Activated CD4-positive, alpha-beta T cell treated with anti-CD3 and anti-CD28 coated beads for 48 hours (primary cell): ENCODE measurements around the gene SLC35G6.
"Not testable (repeated sequence)": the region's sequence is repeated elsewhere in the genome, so short reads cannot be mapped to it uniquely, and the experiment has no call there.

ENCODE experiments used
- DNase-seq: peaks from one replicate; pipeline ENCODE4 v3.0.0-alpha.2; 2020

SLC35G6 gene

DNA sequence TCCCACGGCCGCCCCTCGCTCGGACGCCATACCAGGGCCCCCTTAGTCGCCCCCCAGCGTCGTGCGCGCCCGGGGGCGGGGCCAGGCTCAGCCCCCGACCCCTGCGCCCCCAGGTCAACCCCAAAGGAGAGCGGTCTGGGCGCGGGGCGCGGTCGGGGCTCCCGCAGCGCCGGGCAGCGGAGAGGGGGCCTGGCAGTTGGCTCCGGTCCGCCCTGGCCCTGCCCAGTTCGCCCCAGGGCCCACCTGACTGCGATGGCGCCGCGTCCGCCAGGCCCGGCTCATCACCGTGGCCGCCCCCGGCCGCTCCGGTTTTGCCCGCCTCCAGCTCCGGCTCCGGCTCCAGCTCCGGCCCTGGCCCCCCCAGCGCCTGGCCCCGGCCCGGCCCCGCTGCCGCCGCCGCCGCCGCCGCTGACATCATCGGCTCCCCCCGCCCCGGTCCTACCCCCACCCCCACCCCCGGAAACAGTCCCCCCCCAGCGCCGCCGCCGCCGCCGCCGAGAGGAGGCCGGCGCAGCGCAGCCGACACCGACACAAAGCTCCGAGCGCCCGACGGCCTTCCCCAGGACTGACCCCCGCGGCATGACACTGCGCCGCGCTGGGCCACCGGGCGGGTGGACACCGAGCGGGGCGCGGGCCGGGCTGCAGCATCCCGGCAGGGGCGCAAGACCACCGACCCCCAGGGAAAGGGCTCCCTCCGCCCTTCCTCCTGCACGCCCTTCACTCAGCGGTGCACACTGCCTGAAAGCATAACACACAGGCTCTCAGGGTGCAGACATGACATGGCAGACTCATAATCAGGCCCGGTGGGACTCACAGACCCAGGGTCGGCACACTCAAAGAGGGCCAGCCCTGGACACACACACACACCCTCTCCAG, 1.8 kb upstream of the SLC35G6 start, which contains the start of gene ZBTB4:
Gene ZBTB4, minus strand, starts transcription at position 419 of the 876 bp plus-strand sequence. CDS start 12,830 bp downstream, outside the sequence.
- DNase-seq: peak; percentile 59

DNA sequence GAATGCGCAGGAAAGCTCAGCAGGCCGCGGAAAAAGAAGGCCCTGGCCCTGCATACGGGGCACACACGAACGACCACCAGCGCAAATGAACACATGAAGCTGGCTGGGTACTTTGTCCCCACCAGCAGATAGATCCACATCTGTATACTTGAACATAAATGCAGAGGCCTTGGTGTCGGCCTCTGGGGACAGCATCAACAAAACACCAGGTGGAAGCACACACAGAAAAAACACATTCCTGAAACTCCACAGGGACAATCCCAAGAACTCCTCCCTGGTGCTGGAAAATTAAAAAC, 1.2 kb upstream of the SLC35G6 start:
- DNase-seq: no peak

DNA sequence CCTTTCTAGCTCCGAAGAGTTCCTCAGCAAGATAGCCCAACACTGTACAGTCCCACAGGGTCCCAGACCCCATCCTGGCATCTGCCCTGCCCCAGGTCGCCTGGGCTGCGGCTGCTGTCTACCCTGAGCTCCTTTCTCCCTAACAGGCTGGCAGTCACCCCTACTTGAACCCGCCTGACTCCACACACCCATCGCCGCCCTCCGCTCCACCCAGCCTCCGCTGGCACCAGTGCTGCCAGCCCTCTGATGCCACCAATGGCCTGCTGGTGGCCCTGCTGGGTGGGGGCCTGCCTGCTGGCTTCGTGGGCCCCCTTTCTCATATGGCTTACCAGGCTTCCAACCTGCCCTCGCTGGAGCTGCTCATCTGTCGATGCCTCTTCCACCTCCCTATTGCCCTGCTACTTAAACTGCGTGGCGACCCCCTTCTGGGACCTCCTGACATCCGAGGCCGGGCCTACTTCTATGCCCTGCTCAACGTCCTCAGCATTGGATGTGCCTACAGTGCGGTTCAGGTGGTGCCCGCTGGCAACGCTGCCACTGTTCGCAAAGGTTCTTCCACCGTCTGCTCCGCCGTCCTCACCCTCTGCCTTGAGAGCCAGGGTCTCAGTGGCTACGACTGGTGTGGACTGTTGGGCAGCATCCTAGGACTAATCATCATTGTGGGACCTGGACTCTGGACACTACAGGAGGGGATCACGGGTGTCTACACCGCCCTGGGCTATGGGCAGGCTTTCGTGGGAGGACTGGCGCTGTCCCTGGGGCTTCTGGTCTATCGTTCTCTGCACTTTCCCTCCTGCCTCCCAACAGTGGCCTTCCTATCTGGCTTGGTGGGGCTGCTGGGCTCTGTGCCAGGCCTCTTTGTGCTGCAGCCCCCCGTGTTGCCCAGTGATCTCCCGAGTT, 846 bp downstream of the SLC35G6 start:
- not testable (repeated sequence) for DNase-seq

DNA sequence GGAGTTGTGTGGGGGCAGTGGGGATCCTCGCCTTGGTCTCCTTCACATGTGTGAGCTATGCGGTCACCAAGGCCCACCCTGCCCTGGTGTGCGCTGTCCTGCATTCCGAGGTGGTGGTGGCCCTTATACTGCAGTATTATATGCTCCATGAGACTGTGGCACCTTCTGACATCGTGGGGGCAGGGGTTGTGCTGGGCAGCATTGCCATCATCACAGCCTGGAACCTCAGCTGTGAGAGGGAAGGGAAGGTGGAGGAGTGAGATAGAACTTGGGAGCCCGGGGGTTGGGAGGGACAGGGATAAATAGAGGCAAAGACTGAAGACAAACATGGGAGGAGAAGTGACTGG, 1.5 kb downstream of the SLC35G6 start:
- not testable (repeated sequence) for DNase-seq

DNA sequence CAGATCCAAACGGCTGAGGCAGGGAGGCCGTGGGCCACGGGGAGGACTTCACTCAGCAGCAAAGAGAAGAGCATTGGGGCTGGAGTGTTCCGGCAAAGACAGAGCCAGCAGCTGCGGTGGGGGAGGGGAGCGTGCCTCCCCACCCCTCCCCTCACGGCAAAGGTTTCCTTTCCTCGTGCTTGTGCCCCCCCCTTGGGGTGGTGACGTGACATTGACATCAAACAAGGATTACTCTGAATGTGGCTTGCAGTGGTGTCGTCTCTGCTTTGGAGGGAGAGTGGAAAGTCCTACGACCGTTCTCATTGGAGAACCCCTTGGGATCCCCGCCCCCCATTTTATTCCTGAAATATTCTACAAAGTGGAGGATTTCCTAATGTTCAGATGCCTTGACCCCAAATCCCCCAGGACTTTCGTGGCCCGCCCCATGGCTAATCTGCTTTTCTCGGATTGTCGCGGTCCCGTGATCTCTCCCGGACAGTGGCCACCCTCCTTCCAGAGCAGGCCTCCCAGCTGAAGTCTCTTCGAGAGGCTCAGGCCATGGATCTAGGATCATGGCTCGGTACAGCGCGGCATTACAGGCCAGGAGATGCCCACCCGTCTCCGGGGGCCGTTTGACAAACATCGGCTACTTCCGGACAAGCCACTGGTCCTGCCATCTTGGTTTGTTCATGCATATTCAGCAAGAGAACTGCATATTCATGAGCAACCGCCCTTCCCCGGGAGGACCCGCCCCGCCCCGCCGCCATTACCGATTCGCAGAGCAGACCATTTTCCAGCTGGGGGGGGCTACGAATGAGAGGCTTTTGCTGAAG, 2.2 kb downstream of the SLC35G6 start:
- peak; percentile 93 for DNase-seq

DNA sequence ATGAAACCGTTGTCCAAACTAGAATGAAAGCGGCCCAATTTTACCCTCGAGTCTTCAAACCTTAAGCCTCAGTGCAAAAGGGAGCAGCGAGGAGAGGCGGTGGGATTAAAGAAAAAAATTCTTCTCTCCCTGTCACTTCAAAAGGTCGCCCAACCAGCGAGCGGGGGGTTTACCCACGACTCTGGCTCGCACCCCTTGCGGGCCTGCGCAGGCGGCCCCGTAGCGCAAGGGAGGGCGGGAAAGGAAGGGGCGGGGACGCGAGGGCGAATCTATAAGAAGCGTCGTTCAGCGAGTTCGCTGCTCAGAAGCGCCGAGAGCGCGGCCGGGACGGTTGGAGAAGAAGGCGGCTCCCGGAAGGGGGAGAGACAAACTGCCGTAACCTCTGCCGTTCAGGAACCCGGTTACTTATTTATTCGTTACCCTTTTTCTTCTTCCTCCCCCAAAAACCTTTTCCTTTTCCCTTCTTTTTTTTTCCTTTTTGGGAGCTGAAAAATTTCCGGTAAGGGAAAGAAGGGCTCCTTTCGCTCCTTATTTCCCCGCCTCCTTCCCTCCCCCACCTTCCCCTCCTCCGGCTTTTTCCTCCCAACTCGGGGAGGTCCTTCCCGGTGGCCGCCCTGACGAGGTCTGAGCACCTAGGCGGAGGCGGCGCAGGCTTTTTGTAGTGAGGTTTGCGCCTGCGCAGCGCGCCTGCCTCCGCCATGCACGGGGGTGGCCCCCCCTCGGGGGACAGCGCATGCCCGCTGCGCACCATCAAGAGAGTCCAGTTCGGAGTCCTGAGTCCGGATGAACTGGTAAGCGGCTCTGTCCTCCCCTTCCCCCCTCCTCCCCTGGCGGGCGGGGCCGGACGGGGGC, 3.0 kb downstream of the SLC35G6 start, which contains the start of gene POLR2A:
Gene POLR2A, plus strand, starts transcription at position 300 of the 852 bp plus-strand sequence.
- peak; percentile 97 for DNase-seq

DNA sequence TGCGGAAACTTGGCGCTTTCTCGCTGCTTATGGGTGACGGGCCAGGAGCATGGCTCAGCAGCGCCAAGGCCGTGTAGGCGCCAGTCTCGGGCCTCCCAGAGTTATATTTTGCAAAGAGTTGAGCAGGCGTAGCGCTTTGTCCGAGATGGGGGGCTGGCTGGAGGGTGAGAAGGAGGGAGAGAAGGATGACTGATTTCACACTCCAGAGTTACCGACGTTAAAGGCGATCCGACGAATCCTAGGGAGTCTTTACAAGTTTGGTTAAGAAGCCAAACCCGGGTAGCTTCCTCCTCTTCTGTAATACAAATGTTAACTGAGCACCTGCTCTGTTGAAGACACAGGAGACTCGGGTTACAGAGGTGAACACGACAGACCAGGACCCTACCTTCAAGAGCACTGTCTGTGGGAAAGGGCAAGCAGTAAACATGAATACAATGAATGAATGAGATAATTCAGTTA, 3.7 kb downstream of the SLC35G6 start:
- DNase-seq: no peak

DNA sequence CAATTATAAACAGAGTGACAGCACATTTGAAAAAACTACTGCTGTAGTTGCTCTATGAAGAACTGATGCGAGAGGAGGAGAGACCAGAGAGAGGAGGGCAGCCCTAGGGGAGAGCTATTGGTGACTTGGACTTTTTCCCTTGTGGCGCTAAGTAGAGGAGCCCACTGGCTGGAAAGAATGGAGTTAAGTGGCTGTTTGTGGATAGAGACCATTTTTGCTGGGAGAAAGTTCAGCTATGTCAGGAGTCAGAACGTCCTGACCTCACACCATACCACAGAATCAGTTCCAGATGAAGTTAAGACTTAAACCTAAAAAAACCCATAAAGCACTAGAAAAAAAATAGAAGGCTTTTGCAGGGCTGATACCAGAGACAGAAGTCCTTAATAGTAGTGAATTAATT, 4.9 kb downstream of the SLC35G6 start:
- no peak for DNase-seq

DNA sequence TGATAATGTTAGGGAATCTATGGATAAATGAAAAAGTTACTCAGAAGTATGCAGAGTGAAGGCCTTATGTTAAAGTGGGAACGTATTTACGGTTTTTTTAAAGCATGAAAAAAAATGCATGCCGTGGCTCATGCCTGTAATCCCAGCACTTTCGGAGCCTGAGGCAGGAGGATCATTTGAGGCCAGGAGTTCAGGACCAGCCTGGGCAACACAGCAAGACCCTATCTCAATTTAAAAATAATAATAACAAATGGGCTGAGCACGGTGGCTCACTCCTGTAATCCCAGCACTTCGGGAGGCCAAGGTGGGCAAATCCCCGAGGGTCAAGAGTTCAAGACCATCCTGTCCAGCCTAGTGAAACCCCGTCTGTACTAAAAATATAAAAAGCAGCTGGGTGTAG, 8.9 kb downstream of the SLC35G6 start:
- no peak for DNase-seq

DNA sequence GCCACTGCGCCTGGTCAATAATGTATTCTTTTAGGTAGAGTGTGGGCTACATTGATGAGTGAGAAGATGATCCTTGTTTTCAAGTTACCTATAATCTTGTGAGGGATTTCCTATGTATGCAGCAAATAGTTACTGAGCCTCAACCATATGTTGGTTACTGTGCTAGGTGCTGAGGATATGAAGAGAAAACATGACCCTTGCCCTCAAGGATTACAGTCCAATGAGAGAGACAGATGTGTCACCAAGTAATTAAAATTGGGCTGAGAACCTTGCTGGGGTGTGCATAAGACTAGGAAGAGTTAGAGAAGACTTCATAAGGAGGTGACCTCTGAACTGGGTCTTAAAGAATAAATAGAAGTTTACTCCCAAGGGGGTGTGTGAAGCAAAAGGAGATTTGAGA, 10.3 kb downstream of the SLC35G6 start:
- DNase-seq: no peak

DNA sequence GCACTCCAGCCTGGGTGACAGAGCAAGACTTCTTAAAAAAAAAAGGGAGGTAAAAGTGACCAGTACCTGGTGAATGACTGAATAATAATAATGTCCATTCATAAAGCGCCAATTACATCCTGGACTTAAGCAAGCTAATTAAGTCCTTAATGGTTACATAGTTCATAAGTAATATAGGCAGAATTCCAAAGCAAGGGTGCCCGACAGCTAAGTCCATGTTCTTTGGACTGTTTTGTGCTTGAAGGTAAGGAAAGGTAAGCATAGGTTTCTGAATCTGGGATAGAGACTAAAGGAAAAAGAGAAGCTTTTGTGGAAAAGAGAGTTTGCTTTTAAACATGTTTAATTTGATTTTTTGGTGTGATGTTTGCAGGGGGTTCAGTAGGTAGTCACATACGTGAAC, 12.7 kb downstream of the SLC35G6 start:
- DNase-seq: no peak

DNA sequence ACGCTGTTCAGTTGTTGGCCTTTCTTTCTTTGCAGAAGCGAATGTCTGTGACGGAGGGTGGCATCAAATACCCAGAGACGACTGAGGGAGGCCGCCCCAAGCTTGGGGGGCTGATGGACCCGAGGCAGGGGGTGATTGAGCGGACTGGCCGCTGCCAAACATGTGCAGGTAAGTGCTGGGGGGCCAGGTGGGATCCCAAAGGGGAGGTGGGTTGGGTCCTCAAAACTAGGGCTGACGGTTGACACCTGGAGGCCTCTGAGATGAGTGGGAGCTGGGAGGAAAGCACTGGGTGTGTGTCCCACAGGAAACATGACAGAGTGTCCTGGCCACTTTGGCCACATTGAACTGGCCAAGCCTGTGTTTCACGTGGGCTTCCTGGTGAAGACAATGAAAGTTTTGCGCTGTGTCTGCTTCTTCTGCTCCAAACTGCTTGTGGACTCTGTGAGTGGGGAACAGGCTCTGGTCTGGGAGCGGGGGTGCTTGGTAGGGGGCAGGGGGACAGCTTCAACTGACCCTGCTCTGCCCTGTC, 14.7 kb downstream of the SLC35G6 start:
- no peak for DNase-seq

DNA sequence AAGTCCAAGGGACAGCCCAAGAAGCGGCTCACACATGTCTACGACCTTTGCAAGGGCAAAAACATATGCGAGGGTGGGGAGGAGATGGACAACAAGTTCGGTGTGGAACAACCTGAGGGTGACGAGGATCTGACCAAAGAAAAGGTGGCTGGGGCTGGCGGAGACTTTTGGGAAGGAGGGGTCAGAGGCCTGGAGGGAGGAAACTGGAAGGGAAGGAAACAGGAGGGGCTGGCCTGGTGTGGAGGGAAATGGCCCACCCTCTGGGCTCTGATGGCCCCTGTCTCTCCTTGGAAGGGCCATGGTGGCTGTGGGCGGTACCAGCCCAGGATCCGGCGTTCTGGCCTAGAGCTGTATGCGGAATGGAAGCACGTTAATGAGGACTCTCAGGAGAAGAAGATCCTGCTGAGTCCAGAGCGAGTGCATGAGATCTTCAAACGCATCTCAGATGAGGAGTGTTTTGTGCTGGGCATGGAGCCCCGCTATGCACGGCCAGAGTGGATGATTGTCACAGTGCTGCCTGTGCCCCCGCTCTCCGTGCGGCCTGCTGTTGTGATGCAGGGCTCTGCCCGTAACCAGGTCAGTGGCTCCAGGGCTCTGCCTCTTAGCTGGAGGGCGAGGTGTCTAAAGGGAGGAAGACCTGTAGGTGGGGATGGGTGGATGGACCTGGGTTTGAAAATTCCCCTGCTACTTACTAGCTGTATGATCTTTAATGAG, 15.4 kb downstream of the SLC35G6 start:
- no peak for DNase-seq

DNA sequence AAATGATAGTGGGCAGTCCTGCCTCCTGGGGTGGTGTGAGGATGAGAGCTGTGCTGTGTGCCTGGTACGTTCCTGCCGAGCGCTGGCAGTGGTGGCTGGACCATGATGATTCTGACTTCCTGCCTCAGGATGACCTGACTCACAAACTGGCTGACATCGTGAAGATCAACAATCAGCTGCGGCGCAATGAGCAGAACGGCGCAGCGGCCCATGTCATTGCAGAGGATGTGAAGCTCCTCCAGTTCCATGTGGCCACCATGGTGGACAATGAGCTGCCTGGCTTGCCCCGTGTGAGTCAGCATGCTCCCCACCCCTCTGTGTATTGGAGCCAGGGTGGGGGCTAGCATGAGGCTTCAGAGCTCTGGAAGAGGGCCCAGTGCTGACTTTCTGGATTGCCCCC, 16.0 kb downstream of the SLC35G6 start:
- no peak for DNase-seq

DNA sequence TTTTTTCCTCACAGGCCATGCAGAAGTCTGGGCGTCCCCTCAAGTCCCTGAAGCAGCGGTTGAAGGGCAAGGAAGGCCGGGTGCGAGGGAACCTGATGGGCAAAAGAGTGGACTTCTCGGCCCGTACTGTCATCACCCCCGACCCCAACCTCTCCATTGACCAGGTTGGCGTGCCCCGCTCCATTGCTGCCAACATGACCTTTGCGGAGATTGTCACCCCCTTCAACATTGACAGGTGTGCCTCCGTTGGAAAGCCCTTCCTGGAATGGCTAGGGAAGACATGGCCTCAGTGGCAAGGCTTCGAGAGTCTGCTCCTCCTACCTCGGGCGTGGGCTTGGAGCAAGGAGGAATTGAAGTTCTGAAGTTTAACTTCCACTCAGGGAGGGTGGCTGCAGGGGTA, 16.4 kb downstream of the SLC35G6 start:
- no peak for DNase-seq

DNA sequence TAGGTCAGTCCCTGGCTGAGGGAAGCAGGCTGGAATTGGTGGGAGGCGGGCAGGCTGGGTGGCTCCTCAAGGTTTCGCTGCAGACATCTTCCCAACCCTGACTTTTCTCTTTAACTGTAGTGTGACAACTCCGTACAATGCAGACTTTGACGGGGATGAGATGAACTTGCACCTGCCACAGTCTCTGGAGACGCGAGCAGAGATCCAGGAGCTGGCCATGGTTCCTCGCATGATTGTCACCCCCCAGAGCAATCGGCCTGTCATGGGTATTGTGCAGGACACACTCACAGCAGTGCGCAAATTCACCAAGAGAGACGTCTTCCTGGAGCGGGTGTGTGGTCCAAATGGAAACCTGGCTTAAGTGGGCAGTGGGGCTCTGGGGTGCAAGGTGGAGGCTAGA, 17.9 kb downstream of the SLC35G6 start:
- DNase-seq: no peak

DNA sequence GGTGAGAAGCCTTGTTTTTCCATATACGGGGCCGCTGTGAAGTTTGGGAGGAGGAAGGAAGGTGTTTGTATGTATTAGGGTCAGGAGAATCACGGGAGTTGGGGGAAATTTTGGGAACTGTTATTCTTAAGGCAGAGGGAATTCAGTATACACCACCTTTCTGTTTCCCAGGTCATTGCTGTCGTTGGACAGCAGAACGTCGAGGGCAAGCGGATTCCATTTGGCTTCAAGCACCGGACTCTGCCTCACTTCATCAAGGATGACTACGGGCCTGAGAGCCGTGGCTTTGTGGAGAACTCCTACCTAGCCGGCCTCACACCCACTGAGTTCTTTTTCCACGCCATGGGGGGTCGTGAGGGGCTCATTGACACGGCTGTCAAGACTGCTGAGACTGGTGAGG, 20.5 kb downstream of the SLC35G6 start:
- no peak for DNase-seq

DNA sequence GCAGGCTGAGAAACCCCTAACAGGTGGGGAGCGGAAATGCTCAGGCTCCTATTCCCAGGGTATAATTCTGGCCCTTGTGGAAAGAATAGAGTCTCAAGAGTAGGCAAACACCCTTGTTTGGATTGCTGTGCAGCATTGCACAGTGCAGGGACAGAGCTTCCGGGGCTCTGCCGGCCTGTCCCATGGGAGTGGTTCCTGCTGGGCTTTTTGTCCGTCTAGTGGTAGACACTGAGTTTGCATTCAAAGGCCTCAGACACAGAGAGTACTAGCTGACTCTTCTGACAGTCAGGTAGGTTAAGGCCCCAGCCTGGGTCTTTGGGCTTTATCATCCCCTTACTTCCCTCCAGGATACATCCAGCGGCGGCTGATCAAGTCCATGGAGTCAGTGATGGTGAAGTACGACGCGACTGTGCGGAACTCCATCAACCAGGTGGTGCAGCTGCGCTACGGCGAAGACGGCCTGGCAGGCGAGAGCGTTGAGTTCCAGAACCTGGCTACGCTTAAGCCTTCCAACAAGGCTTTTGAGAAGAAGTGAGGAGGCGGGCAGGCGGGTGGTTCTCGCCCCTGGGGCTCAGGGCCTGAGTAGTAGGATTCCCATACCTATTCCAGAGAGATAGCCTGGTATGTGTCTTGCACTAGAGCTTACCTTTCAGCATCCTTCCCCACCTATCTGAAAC, 21.1 kb downstream of the SLC35G6 start:
- DNase-seq: no peak

DNA sequence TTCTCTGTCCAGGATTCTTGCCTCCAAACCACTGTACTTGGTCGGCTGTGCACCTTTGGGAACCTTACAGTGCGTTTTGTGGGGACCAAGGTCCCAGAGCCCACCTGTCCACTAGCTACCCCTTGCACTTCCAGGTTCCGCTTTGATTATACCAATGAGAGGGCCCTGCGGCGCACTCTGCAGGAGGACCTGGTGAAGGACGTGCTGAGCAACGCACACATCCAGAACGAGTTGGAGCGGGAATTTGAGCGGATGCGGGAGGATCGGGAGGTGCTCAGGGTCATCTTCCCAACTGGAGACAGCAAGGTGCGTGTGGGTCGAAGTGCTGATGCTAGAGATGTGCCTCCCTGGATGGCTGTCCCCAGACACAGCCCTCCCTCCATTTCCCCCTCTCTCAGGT, 21.7 kb downstream of the SLC35G6 start:
- DNase-seq: no peak

DNA sequence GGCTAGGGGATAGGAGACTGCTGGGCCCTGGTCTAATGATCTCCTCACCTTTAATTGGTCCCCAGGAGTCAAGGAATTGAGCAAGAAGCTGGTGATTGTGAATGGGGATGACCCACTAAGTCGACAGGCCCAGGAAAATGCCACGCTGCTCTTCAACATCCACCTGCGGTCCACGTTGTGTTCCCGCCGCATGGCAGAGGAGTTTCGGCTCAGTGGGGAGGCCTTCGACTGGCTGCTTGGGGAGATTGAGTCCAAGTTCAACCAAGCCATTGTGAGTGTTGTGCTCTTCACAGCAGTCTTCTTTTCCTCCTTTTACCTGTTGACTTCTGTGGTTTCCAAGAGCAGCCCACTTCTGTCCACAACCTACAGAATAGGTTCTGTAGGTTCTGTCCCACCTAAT, 22.3 kb downstream of the SLC35G6 start:
- DNase-seq: no peak

DNA sequence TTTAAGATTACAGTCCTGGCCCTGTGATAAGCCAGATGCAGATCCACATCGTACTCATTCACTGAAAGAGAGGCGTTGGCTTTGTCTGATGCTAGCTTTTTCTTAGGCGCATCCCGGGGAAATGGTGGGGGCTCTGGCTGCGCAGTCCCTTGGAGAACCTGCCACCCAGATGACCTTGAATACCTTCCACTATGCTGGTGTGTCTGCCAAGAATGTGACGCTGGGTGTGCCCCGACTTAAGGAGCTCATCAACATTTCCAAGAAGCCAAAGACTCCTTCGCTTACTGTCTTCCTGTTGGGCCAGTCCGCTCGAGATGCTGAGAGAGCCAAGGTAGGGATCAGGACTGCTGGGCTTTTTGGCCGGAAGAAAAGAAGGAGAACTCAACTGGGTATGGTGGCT, 26.9 kb downstream of the SLC35G6 start:
- DNase-seq: no peak
